ENCODE measurements around the gene CLDN18. TPM values are rescaled to one million over a fixed set of nuclear protein-coding genes. Genes with fewer than 3 reads are reported as not detected.

The CLDN18 gene
- total RNA-seq, 1 donor from 2014 or later, result 19.5 TPM

- Mint-ChIP-seq H3K36me3 (ENCODE audit: insufficient read depth) (peaks cover 8% of the 10 kb centered on the region), H3K4me3 (ENCODE audit: low read depth) (no peak overlapping the region)
These were observed 17.4 kb upstream of the CLDN18 start for GRCh38 chr3:137992592-137992991.

GRCh38 chr3:137998121-137999042, 11.6 kb upstream of the CLDN18 start:
- Mint-ChIP-seq H3K4me3 (ENCODE audit: low read depth) (peak overlapping the region; percentile 71), H3K4me1 (ENCODE audit: low read depth) (peaks cover 22% of the 10 kb centered on the region), H3K27me3 (no peaks in the 10 kb centered on the region), H3K36me3 (ENCODE audit: insufficient read depth) (peaks cover 10% of the 10 kb centered on the region), H3K9me3 (ENCODE audit: low read depth) (peaks cover 27% of the 10 kb centered on the region), H3K27ac (peak overlapping the region; percentile 90)
- no peak for TF ChIP-seq CTCF (IDR thresholded peaks at IDR 0.05; ENCODE audit: unreplicated experiment)
- DNase-seq (ENCODE audit: low spot score, unreplicated experiment), result no peak

More at GRCh38 chr3:137992592-137992991, 17.4 kb upstream of the CLDN18 start:
- H3K4me1 Mint-ChIP-seq (ENCODE audit: low read depth), result peaks cover 17% of the 10 kb centered on the region
- DNase-seq (ENCODE audit: low spot score, unreplicated experiment), result no peak
- peaks cover 20% of the 10 kb centered on the region for H3K9me3 Mint-ChIP-seq (ENCODE audit: low read depth)
- no peak for TF ChIP-seq CTCF (IDR thresholded peaks at IDR 0.05; ENCODE audit: unreplicated experiment)
- H3K27me3 Mint-ChIP-seq, result no peaks in the 10 kb centered on the region
- H3K27ac Mint-ChIP-seq, result no peak overlapping the region

GRCh38 chr3:138003069-138003468, 6.9 kb upstream of the CLDN18 start:
- TF ChIP-seq CTCF (IDR thresholded peaks at IDR 0.05; ENCODE audit: unreplicated experiment), result no peak
- no peak for DNase-seq (ENCODE audit: low spot score, unreplicated experiment)

GRCh38 chr3:138005627-138006026, 4.3 kb upstream of the CLDN18 start:
- Mint-ChIP-seq H3K27me3 (peaks cover 2% of the 10 kb centered on the region), H3K4me1 (ENCODE audit: low read depth) (peaks cover 11% of the 10 kb centered on the region), H3K4me3 (ENCODE audit: low read depth) (no peak overlapping the region), H3K27ac (no peak overlapping the region), H3K9me3 (ENCODE audit: low read depth) (no peaks in the 10 kb centered on the region), H3K36me3 (ENCODE audit: insufficient read depth) (peaks cover 5% of the 10 kb centered on the region)
- no peak for DNase-seq (ENCODE audit: low spot score, unreplicated experiment)
- TF ChIP-seq CTCF (IDR thresholded peaks at IDR 0.05; ENCODE audit: unreplicated experiment), result no peak

More at GRCh38 chr3:138003069-138003468, 6.9 kb upstream of the CLDN18 start:
- H3K4me3 Mint-ChIP-seq (ENCODE audit: low read depth), result no peak overlapping the region
- H3K27me3 Mint-ChIP-seq, result no peaks in the 10 kb centered on the region
- H3K4me1 Mint-ChIP-seq (ENCODE audit: low read depth), result peaks cover 15% of the 10 kb centered on the region
- H3K27ac Mint-ChIP-seq, result no peak overlapping the region
- H3K9me3 Mint-ChIP-seq (ENCODE audit: low read depth), result peaks cover 10% of the 10 kb centered on the region
- H3K36me3 Mint-ChIP-seq (ENCODE audit: insufficient read depth), result peaks cover 2% of the 10 kb centered on the region

GRCh38 chr3:138007898-138008297, 2.1 kb upstream of the CLDN18 start:
- Mint-ChIP-seq H3K4me1 (ENCODE audit: low read depth) (peaks cover 22% of the 10 kb centered on the region), H3K27ac (no peak overlapping the region), H3K36me3 (ENCODE audit: insufficient read depth) (peaks cover 16% of the 10 kb centered on the region), H3K27me3 (peaks cover 10% of the 10 kb centered on the region), H3K9me3 (ENCODE audit: low read depth) (no peaks in the 10 kb centered on the region), H3K4me3 (ENCODE audit: low read depth) (no peak overlapping the region)
- no peak for TF ChIP-seq CTCF (IDR thresholded peaks at IDR 0.05; ENCODE audit: unreplicated experiment)
- DNase-seq (ENCODE audit: low spot score, unreplicated experiment), result no peak
